Superior temporal gyrus (tissue), 1 donor: ENCODE data around the gene CD300H.
A peak's percentile ranks its signal among the peaks of the same experiment; 100 is the strongest.
"Not testable (repeated sequence)": the region's sequence is repeated elsewhere in the genome, so short reads cannot be mapped to it uniquely, and the experiment has no call there.

Source experiments
- DNase-seq: peaks from one replicate; pipeline ENCODE4 v3.0.0-alpha.2; 2016; ENCODE audit errors: extremely low spot score

Gene CD300H

GRCh38 chr17:74584292-74585060, 17.2 kb upstream of the CD300H start:
- DNase-seq: no peak

- no peak for DNase-seq
Observed at GRCh38 chr17:74582633-74583032, 15.3 kb upstream of the CD300H start.

- no peak for DNase-seq
Observed at GRCh38 chr17:74579900-74580299, 12.6 kb upstream of the CD300H start.

GRCh38 chr17:74578979-74579378, 11.7 kb upstream of the CD300H start:
- DNase-seq: no peak

GRCh38 chr17:74574489-74575142, 7.3 kb upstream of the CD300H start:
- no peak for DNase-seq

- not testable (repeated sequence) for DNase-seq
Observed at GRCh38 chr17:74573635-74574034, 6.3 kb upstream of the CD300H start.

- no peak for DNase-seq
Observed at GRCh38 chr17:74573169-74573568, 5.9 kb upstream of the CD300H start.

GRCh38 chr17:74571621-74572270, 4.4 kb upstream of the CD300H start:
- no peak for DNase-seq

GRCh38 chr17:74569020-74570003, 2.0 kb upstream of the CD300H start:
- peak; percentile 43 for DNase-seq

GRCh38 chr17:74568106-74568873, 981 bp upstream of the CD300H start:
- no peak for DNase-seq

- peak; percentile 27 for DNase-seq
Observed at GRCh38 chr17:74566132-74566753, 1.1 kb downstream of the CD300H start.

GRCh38 chr17:74565126-74565525, 2.2 kb downstream of the CD300H start:
- no peak for DNase-seq

GRCh38 chr17:74563358-74563757, 4.0 kb downstream of the CD300H start:
- DNase-seq: no peak

- DNase-seq: no peak
Observed at GRCh38 chr17:74561586-74561985, 5.7 kb downstream of the CD300H start.

- DNase-seq: no peak
Observed at GRCh38 chr17:74558882-74559519, 8.3 kb downstream of the CD300H start.

- not testable (repeated sequence) for DNase-seq
Observed at GRCh38 chr17:74558402-74558801, 8.9 kb downstream of the CD300H start.

GRCh38 chr17:74555427-74555940, 11.8 kb downstream of the CD300H start:
- no peak for DNase-seq

GRCh38 chr17:74554909-74555308, 12.4 kb downstream of the CD300H start:
- DNase-seq: no peak

- DNase-seq: no peak
Observed at GRCh38 chr17:74552037-74552436, 15.3 kb downstream of the CD300H start.

- DNase-seq: no peak
Observed at GRCh38 chr17:74550602-74551001, 16.7 kb downstream of the CD300H start.
